Middle frontal gyrus (tissue), 1 donor: Measurements from ENCODE around the gene TMEM238.

Experiments used
- DNase-seq: peaks from one replicate; pipeline ENCODE4 v3.0.0-alpha.2; 2015; ENCODE audit warnings: low spot score; ENCODE audit errors: extremely low spot score

The TMEM238 gene

DNA sequence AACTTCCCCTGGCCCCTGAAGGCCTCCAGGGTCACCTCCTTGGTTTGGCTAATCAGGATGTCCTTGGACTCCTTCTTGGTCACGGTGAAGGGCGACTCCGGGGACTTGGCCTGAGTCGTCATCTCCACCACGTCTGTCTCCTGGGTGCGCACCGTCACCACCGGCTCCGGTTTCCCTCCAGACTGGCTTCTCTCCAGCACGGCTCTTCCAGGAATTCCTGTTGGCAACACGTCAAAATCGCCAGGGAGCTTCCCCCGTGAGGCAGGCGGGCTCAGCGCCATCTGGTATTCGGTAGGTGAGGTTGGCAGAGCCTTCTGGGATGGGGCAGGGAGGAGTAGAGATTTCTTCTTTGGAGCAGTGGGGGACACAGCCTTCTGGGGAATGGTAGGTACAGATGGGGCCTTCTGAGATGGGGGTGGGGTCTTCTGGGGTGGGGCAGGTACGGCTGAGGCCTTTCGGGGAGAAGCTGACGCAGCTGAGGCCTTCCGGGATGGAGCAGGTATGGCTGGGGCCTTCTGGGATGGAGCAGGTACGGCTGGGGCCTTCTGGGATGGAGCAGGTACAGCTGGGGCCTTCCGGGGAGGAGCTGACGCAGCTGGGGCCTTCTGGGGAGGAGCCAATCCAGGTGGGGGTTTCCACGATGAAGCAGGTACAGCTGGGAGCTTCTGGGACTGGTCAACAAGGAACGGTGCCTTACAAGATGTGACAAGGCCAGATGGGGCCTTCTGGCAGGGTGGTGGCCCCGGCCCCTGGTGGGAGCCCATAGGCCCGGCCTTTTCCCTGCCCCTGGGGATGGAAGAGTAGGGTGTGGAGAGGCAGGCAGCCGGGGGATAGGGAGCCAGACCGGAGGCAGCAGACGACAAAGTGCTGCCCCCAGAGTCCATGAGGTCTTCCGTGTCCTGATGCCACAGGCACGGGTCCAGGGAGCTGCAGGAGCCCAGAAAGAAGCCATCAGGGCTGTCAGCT lies 24.9 kb downstream of the TMEM238 start:
- no peak for DNase-seq

DNA sequence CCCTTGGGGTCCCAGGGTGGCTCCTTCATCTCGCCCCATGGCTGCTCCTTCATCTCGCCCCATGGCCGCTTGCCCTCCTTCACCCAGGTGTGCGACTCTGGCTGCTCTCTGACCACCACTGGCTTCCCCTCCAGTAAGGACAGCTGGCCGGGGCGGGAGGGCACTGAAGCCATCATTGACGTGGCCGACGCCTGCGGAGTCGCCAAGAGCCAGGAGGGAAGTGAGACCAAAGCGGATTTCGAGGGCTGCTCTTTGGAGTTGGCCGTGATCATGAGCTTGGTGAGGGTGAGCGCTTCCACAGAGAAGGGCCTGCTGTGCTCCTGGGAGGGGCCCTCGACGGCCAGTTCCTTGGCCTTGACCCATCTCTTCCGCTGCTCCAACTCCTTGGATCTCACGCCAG lies 25.6 kb downstream of the TMEM238 start:
- no peak for DNase-seq

DNA sequence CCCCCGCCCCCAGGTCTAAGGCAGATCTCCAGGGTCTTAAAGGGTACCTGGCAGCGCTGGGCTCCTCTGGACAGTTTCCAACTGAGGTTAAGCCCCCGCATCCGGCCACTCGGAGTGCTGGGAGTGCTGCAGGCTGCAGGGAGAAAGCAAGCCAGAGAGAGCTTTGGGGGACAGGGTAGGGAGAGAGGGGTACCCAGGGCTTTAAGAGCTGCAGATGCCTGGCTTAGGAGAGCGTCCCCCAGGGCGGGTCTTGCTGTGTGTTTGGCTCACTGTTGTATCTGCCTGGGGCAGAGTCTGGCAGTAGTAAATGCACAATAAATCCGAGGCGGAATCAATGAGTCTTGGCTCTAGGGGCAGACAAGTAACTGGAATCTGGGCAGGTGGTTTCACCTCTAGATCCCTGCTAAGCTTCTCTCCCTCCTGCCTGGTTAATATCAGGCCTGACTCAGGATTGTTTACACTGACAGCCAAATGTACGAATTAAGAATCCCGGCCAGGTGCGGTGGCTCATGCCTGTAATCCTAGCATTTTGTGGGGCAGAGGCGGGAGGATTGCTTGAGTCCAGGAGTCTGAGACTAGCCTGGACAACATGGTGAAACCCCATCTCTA lies 28.8 kb downstream of the TMEM238 start:
- no peak for DNase-seq

DNA sequence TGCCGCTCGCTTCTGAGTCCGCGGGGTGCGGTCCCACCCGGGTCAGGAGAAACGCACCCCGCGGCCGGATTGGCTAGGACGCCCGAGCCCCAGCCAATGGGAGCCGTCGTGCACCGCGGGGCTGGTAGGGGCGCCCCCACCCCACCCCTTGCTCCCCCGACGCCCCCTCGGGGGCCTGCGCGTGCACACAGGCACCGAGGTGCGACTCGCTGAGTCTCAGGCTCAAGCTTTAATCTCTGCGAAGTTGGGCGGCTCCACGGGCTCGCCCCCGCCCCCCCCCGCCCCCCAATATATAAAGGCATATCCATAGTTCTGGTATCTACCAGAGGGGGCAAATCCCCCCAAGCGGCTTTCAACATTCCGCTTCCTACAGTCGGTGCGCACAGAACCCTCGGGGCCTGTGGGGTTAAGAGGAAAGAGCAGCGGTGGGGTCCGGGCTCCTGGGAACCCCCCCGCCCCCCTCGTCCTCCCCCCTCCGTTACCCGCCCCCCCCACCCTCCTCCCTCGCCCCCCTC lies 29.3 kb downstream of the TMEM238 start, which contains the start of gene COX6B2:
COX6B2 (minus strand) TSS at position 22 of the 515 bp plus-strand sequence. CDS start 198 bp downstream, outside the sequence.
- no peak for DNase-seq

DNA sequence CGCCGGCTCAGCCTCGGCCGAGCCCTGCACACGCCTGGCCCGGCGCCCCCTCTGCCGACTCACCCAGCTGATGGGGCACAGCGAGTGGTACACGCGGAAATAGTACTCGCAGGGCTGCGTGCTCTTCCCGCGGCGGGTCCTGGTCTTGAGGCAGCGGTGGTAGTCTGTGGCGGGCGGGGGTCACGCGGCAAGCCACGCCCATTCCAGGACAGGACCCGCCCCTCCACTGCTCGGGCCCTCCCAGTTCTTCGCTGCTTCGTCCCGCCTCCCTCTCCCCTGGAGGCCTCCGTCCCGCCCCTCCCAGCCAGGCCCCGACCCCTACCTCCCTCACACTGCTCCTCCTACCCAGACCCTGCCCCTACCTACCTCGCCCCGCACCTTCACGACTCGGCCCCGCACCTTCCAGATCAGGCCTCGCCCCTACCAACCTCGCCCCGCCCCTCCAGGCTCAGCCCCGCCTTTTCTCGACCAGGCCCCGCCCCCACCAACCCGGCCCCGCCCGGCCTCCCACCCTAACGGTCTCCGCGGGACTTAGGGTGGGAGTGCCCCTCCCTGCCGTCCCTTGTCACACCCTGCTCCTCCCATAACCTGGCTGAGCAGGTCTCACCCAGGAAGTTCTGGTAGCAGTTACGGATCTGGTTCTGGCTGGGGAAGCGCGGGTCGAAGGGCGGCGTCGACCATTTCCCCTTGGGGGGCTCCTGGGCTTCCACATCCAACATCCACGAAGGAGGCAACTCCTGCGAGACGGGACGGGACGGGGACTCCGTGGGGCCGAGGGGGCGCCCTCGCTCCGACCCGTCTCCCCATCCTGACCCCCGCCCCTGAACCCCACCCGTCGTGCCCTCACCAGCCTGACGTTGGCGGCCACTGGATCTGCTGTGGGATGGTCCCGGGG lies 30.0 kb downstream of the TMEM238 start:
- no peak for DNase-seq

DNA sequence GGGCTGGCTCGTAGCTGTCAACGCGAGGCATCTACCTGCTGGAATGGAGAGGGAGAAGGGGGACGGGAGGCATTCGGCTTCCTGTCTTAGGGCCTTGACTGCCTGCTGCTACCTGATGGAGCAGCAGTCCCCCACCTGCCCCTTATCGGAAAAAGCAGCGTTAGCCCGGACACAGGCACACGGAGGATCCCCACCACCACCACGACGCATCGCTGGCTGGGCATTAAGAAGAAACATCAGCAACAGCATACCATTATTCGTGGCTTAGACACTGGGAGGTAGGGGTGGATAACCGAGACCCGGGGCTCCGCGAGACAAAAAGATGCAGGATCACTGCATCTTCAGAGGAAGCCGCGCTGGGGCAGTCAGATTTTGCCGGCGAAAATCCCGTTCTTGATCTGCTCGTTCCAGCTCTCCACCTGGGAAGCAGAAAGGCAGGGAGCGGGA lies 30.7 kb downstream of the TMEM238 start:
- DNase-seq = no peak

DNA sequence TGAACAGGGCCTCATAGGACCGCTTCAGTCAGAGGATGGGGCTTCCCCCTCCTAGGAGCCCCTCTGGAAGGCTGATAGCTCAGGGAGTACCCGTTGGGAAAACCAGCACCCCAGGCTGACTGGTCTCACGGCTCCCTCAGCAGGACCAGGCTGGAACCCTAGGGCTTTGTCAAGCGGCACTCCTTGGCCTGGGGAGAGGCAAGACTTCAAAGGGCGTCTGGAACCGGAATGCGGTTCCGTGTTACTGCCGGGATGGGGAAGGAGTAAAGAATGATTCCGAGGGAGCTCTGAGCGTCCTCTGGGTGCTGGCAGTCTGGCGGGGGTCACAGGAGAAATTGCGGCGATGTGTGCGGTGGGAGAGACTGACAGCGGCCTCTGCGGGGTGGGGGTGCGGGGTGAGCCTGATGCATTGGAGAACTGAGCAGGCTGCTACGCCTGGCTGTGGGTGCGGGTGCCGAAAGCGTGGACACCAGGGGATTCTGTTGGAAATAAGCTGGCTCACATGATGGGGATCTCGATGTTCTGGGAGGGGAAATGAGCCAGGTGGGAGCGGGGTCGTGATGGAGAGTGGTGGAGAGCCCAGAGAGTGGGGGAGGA lies 31.4 kb downstream of the TMEM238 start:
- DNase-seq = no peak

DNA sequence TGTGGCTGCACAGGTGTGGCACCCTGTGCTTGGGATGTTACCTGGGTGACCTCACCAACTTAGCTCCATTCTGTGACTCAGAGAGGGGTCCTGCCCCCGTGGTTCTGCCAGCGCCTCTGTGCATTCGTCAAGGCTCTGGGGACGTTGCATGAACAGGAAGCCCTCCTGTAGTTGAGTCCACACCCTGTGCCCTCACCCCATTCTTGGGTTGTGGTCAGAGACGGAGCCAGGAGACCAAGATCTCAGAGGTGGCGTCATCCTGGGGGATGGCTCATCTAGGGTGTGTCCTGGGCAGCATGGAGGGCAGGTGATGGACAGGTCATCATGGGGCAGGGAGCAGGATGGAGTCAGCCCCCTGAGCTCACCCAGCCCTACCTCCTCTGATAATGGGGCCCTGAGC lies 32.1 kb downstream of the TMEM238 start:
- DNase-seq = no peak

DNA sequence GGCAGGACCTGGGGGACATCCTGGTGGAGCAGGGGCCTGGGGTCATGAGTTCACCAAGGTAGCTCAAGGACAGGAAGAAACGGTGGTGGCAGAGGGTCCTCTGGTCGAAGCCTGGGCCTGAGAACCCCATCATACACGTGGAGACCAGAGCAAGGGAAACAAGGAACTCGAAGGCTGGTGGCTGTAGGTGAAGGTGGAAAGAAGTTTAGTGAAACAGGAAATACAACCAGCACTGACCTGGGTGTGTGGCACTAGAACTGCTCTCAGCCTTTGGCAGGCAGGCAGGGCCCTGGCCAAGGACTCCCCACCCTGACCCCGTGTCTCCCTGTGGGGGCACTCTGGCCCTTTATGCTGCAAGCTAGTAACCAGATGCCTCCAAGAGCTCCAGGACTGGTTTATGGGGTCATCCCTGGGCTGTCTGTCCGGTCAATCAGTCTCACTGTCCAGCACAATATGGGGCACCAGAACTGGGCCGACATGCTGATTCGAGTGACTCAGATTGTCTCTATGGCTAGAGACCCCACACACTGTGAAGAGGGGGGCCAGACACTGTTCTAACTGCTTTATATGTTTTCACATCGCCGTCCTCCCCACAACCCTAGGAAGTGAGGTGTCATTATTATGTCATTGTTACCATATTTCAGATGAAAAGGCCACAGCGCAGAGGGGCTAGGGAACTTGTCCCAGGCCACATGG lies 33.3 kb downstream of the TMEM238 start:
- DNase-seq = no peak

DNA sequence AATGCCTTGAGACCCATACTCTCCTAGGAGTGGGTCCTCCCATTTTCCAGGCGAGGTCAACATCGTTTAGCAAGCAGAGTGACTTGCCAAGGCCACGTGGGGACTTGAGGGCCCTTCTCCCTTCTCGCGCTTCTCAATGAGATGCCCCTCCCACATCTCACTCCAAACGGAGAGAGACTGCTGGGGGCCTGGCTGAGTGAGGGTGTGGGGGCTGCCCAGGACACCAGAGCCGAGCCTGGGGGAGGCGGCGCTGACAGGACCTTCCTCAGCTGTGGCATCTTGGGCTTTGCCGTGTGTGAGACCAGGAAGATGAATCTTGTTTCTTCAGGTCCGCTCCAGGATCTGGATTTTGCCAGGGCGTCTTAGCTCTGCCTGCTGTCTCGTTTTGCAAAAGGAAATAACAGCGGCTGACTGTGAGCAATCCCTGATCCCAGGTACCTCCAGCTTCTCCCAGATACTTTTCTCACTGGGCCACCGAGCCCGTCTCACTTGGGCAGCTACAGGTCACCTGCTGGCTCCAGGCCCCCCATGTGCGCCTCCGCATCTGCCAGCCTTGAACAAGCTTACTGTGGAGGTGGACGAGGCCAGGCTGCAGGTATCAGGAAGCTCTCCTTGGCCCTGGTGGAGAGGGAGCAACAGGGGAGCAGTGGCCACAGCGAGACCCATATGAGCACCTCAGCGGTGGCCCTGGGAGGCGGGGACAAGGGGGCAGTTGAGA lies 35.6 kb downstream of the TMEM238 start:
- no peak for DNase-seq

DNA sequence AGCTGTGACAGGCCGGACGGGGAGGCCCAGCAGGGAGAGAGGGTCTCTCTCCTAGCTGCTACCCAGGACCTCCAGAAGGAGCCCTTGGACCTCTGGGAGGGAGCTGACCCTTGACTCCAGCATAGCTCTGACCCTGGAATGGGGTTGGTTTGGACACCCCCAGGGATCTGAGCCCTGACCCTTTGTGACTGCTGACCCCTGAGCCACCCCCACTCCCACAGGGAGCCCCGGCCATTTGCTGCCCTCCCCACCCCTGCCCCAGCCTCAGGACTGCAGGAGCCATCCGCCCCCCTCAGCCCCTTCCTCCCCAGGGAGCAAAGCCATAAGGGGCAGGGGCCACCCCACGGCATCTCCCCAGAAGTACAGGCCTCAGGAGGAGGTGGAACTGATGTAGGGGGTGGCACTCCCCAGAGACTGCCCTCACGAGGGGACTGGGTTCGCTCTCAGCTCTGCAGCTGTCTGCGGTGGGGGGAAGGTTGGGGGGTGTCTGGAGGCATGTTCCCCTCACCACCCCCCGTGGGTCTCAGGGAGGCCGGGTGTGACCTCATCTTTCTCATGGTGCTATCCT lies 36.6 kb downstream of the TMEM238 start:
- no peak for DNase-seq

DNA sequence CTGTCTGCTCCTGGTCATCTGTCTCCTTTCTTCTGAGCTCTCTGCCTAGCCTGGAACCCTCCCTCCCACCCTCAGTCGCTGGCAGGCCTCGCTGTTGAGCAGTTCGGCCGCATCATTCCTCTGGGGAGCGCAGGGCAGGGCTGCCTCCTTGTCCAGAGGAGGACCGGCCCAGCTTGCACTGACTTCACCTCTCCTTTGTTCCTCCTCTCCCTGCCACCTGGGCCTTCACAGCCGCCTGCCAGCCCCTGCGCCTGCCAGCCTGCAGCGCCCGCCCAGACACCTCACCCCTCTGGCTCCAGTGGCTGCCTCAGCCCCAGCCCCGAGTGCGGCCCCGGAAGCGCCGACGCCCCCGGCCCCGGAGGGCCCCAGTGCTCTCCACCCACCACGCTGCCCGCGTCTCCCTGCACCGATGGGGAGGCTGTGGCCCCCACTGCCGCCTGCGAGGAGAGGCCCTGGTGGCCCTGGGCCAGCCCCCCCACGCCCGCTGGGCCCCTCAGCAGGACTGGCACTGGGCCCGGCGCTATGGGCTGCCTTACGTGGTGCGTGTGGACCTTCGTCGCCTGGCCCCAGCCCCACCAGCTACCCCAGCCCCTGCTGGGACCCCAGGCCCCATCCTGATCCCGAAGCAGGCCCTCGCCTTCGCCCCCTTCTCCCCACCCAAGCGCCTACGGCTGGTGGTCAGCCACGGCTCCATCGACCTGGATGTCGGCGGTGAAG lies 37.2 kb downstream of the TMEM238 start:
- no peak for DNase-seq

DNA sequence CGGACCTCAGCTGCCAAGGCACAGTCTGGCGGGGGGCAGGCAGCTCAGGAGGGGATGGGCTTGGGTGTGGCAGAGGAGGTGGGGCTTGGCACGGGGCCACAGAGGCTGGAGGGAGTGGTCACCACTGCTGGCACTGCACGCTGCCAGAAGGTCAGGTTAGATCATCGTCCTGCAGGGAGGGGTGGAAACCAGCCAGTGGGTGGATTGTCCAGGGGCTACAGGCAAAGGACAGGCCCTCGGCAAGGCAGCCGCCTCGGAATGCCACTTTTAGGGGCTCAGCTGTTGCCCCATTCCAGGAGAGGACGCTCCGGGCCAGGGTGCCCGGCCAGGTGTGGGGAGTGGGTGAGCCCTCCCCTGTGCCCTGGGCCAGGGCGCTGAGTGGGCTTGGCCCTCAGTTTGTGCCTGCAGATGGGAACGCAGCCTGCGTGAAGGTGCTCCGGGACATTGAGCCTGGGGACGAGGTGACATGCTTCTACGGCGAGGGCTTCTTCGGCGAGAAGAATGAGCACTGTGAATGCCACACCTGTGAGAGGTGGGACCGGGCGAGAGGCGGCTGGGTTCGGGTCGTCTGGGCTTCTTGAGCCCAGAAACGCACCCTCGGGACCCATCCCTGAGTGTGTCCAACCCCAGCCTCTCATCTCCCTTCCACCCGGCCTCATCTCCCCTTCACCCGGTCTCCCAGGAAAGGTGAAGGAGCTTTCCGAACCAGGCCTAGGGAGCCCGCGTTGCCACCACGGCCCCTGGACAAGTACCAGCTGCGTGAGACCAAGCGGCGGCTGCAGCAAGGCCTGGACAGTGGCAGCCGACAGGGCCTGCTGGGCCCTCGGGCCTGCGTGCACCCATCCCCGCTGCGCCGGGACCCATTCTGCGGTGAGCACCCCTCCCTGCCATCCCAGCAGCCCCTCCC lies 38.0 kb downstream of the TMEM238 start:
- no peak for DNase-seq

DNA sequence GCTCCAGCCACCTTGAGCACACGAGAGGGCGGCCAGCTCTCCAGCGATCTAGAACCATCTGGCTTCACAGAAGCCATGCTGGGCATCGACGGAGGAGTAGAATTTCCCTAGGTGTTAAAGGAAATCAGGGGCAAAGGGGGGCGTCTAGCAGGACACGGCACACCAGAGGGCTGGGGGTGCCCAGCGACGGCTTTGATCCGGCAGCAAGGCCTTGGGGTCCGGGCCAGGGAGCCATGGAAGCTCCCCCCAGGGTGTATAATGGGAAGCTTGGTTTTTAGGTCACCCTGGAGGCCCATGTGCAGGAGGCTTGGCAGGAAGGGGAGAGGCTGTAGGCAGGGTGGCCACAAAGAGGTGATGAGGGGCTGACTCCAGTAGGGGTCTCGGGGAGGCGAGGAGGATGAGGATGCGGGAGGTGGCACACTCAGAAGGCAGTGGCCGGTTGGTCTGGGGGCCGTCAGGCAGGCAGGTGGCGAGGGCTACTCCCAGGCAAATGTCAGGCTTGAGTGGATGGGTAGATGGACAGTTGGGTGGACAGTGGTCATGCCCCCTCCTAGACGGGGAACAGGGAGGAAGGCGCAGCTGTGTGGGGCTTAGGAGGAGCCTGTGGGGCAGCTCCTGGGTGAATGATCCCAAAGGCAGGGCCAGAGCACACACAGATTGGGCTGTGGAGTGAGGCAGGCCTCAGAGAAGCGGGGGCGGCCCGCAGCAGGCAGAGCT lies 38.8 kb downstream of the TMEM238 start:
- no peak for DNase-seq

DNA sequence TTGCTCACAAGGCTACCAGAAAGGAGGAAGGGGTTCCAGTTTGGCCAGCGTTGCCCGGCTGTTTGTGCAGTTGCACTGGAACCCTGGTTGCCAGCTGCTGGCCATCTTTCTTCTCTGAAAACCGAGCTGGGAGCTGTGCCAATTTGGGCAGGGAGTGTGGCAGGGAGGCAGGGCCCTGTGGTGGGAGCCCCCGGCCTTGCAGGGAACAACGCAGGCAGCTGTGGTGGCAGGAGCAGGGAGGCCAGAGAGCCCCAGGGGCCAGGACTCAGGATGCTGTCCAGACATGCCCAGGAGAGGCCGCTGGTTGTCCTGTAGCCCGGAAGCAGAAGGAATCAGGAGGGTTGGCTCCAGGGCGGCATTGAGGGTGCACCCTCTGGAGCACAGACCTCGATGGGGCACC lies 39.6 kb downstream of the TMEM238 start:
- no peak for DNase-seq

DNA sequence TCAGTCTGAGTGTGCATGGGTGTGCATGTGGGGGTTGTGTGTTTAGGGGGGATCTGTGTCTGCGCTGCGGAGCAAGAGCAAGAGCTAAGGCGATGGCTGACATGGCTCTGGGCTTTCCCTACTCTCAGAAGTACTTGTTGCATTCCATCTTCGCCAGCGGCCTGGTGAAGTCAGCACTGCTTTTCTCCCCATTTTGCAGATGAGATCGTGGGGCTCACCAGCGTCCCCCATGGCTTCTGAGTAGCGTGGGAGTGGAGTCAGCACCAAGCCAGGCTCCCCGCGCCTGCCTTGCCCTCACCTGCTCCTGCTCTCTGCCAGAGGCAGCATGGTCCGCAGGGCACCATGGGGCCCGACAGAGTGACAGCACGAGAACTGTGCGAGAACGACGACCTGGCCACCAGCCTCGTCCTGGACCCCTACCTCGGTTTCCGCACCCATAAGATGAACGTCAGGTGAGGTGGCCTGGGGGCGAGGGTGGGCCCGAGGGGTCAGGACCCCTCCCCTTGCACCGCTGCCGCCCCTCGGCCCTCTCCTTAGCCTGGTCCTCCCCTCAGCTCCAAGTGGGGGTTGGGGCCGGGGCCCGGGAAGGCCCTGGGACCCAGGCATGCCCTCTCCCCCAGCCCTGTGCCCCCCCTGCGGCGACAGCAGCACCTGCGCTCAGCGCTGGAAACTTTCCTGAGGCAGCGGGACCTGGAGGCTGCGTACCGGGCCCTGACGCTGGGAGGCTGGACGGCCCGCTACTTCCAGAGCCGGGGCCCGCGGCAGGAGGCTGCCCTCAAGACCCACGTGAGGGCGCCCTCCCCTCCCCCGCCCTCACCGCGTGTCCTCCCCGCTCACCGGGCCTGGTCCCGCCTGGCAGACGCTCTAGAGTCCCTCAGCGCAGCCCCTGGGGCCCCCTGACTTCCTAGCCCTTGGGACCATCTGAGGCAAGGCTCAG lies 42.2 kb downstream of the TMEM238 start:
- no peak for DNase-seq
